ENCODE data around the gene EBPL. TPM values are rescaled to one million over a fixed set of nuclear protein-coding genes. Genes with fewer than 3 reads are reported as not detected.
"Not testable (repeated sequence)": the region's sequence is repeated elsewhere in the genome, so short reads cannot be mapped to it uniquely, and the experiment has no call there.

The EBPL gene
- total RNA-seq, 1 donor from 2014 or later = 56.5 TPM

DNA sequence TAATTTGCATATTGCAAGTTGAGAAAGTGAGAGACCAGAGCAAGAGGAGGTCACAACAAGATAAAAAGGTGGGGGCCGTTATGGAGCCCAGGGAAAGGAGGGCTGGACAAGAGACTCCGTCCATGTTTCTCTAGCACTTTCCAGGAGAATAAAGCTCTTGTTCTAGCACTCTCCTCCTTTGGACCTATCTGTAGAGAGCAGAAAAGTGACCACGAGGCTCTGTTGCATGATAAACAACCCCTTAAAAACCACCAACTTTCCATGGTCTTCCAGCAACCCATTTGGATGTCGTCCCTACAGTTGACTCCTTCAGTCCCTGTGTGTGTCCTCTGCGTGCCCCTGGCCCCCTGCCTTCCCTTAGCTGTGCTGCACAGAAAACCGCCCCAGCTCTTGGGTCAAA lies 67.1 kb downstream of the EBPL start:
- H3K27me3 Mint-ChIP-seq = no peaks in the 10 kb centered on the region
- H3K9me3 Mint-ChIP-seq = no peaks in the 10 kb centered on the region
- no peak overlapping the region for H3K4me3 Mint-ChIP-seq
- peaks cover 11% of the 10 kb centered on the region for H3K4me1 Mint-ChIP-seq (ENCODE audit: unreplicated experiment)
- no peak for DNase-seq (ENCODE audit: extremely low spot score, unreplicated experiment)
- no peak overlapping the region for H3K27ac Mint-ChIP-seq
- no peaks in the 10 kb centered on the region for H3K36me3 Mint-ChIP-seq
- TF ChIP-seq, protein P1, sequence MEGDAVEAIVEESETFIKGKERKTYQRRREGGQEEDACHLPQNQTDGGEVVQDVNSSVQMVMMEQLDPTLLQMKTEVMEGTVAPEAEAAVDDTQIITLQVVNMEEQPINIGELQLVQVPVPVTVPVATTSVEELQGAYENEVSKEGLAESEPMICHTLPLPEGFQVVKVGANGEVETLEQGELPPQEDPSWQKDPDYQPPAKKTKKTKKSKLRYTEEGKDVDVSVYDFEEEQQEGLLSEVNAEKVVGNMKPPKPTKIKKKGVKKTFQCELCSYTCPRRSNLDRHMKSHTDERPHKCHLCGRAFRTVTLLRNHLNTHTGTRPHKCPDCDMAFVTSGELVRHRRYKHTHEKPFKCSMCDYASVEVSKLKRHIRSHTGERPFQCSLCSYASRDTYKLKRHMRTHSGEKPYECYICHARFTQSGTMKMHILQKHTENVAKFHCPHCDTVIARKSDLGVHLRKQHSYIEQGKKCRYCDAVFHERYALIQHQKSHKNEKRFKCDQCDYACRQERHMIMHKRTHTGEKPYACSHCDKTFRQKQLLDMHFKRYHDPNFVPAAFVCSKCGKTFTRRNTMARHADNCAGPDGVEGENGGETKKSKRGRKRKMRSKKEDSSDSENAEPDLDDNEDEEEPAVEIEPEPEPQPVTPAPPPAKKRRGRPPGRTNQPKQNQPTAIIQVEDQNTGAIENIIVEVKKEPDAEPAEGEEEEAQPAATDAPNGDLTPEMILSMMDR (conservative IDR thresholded peaks at IDR 0.05) = no peak

- Mint-ChIP-seq H3K27ac (no peak overlapping the region), H3K27me3 (no peaks in the 10 kb centered on the region), H3K4me3 (no peak overlapping the region), H3K9me3 (no peaks in the 10 kb centered on the region), H3K36me3 (no peaks in the 10 kb centered on the region), H3K4me1 (ENCODE audit: unreplicated experiment) (peaks cover 7% of the 10 kb centered on the region)
- no peak for DNase-seq (ENCODE audit: extremely low spot score, unreplicated experiment)
- TF ChIP-seq, protein P1 (conservative IDR thresholded peaks at IDR 0.05) = no peak
Observed at GRCh38 chr13:49622174-49622946, 68.9 kb downstream of the EBPL start.

DNA sequence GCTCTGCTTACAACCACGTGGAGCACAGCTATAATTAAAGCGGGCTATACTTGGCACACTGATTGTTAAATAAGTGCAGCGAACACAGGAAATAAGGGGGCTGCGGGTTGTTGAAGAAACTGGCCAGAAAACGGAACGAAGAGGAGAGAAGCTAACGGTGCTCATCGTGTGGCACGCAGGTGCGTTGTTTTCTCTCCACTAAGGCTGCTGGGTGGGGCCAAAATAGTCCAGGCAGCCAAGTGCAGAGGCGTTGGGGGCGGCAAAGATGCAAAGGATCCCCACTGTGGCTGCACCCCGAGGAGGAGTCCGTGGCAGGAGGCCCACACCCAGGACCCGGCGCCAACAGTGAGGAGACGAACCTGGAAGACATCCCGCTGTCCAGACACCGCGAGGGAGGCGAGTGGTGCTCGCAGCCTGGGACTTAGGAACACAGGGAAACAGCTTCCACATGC lies 71.1 kb downstream of the EBPL start:
- no peaks in the 10 kb centered on the region for H3K36me3 Mint-ChIP-seq
- H3K4me1 Mint-ChIP-seq (ENCODE audit: unreplicated experiment) = peaks cover 10% of the 10 kb centered on the region
- H3K4me3 Mint-ChIP-seq = no peak overlapping the region

GRCh38 chr13:49616676-49617065 lies 74.6 kb downstream of the EBPL start:
- Mint-ChIP-seq H3K4me3 (no peak overlapping the region), H3K9me3 (no peaks in the 10 kb centered on the region), H3K36me3 (no peaks in the 10 kb centered on the region), H3K4me1 (ENCODE audit: unreplicated experiment) (peaks cover 10% of the 10 kb centered on the region), H3K27ac (peak overlapping the region; percentile 33), H3K27me3 (no peaks in the 10 kb centered on the region)
- DNase-seq (ENCODE audit: extremely low spot score, unreplicated experiment) = no peak
- TF ChIP-seq, protein P1 (conservative IDR thresholded peaks at IDR 0.05) = no peak

More for the DNA sequence above, 71.1 kb downstream of the EBPL start:
- DNase-seq (ENCODE audit: extremely low spot score, unreplicated experiment) = no peak
- no peaks in the 10 kb centered on the region for H3K27me3 Mint-ChIP-seq
- no peaks in the 10 kb centered on the region for H3K9me3 Mint-ChIP-seq
- TF ChIP-seq, protein P1 (conservative IDR thresholded peaks at IDR 0.05) = no peak
- no peak overlapping the region for H3K27ac Mint-ChIP-seq

DNA sequence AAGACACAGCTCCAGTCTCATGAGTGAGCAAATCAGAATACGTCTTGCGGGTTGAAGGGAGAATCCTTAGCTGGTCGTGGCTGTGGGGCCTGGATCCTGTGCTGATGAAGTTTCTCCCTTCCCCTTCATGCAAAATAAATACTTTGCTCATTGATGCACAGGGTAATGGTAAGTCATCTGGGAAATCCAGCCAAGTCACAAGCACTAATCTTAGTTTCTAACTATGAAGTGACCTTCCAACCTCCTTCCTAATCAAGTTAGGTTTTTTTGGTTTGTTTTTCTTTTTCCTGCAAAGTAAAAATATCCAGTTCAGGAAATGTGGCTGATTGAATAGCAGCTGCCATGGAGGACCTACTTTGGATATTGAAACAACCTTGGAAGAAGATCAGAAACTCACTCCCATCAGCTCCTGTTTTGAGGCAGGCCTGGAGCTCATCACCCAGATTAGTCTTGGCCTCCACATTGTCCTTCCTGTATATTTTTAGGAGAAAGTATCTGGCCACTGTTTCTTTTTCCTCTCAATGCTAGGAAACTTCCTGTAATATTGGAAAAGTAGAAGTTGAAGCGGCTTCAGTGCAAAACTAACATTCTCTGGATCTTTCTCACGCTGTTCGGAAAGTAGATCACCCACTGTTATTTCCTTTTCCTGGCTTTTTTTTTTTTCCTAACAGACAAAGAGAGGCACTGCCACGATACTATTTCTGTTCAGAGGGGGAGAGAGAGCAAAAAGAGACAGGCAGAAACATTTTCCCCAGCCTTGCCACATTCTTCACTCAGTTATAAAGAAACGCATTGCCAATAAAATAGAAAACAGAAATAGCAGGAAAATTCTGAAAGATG lies 75.2 kb downstream of the EBPL start:
- Mint-ChIP-seq H3K9me3 (no peaks in the 10 kb centered on the region), H3K27me3 (no peaks in the 10 kb centered on the region), H3K36me3 (no peaks in the 10 kb centered on the region), H3K4me3 (no peak overlapping the region), H3K4me1 (ENCODE audit: unreplicated experiment) (peaks cover 10% of the 10 kb centered on the region), H3K27ac (peak overlapping the region; percentile 33)
- DNase-seq (ENCODE audit: extremely low spot score, unreplicated experiment) = no peak
- TF ChIP-seq, protein P1 (conservative IDR thresholded peaks at IDR 0.05) = no peak

GRCh38 chr13:49612042-49612441 lies 79.2 kb downstream of the EBPL start:
- not testable (repeated sequence) for H3K4me3 Mint-ChIP-seq; H3K36me3 Mint-ChIP-seq; H3K9me3 Mint-ChIP-seq; H3K27me3 Mint-ChIP-seq; DNase-seq (ENCODE audit: extremely low spot score, unreplicated experiment); H3K27ac Mint-ChIP-seq
- H3K4me1 Mint-ChIP-seq (ENCODE audit: unreplicated experiment) = peaks cover 13% of the 10 kb centered on the region

All from type B pancreatic cell (in vitro differentiated cells).